Liver (tissue), 9 donors: Measurements from ENCODE around the gene DYSF. TPM values are rescaled to one million over a fixed set of nuclear protein-coding genes. Genes with fewer than 3 reads are reported as not detected.

ENCODE experiments used
- DNase-seq: peaks from one replicate; pipeline ENCODE4 v3.0.0-alpha.2; 2017; ENCODE audit warnings: low spot score
- H3K27ac ChIP-seq, 2 donors: one replicate each; pipeline ENCODE4 v1.7.0; 2013; ENCODE audit warnings: inconsistent platforms in 2 of 2, low read length in 2 of 2, control low read depth in 1 of 2, low read depth in 1 of 2, mild to moderate bottlenecking in 1 of 2
- H3K27me3 ChIP-seq, 4 donors: one replicate each; pipeline versions ENCODE4 v1.6.1 to v1.7.0; 2013; ENCODE audit warnings: low read length in 3 of 4, inconsistent platforms in 1 of 4, mild to moderate bottlenecking in 1 of 4, moderate library complexity in 1 of 4; ENCODE audit not compliant: control insufficient read depth in 4 of 4, insufficient read depth in 4 of 4
- H3K36me3 ChIP-seq, 4 donors: one replicate each; pipeline versions ENCODE4 v1.6.1 to v1.7.0; 2013; ENCODE audit warnings: low read length in 3 of 4, mild to moderate bottlenecking in 3 of 4, low read depth in 1 of 4, moderate library complexity in 1 of 4; ENCODE audit not compliant: control insufficient read depth in 4 of 4, insufficient read depth in 3 of 4
- H3K4me1 ChIP-seq, 4 donors: one replicate each; pipeline versions ENCODE4 v1.6.1 to v1.7.0; 2013; ENCODE audit warnings: low read length in 3 of 4, mild to moderate bottlenecking in 3 of 4, moderate library complexity in 1 of 4; ENCODE audit not compliant: control insufficient read depth in 4 of 4, insufficient read depth in 4 of 4
- H3K4me3 ChIP-seq, 3 donors: one replicate each; pipeline versions ENCODE4 v1.6.1 to v1.7.0; 2013; ENCODE audit warnings: low read length in 3 of 3, control low read depth in 1 of 3, low read depth in 1 of 3, mild to moderate bottlenecking in 1 of 3
- H3K9ac ChIP-seq, 2 donors: one replicate each; pipeline ENCODE4 v1.7.0; 2013; ENCODE audit warnings: low read length in 2 of 2, mild to moderate bottlenecking in 2 of 2, moderate library complexity in 2 of 2, control low read depth in 1 of 2, low read depth in 1 of 2
- H3K9me3 ChIP-seq, 4 donors: one replicate each; pipeline versions ENCODE4 v1.6.1 to v1.7.0; 2013; ENCODE audit warnings: low read length in 3 of 4; ENCODE audit not compliant: control insufficient read depth in 4 of 4
- ATF3 ChIP-seq: IDR thresholded peaks from 2 replicates; pipeline ENCODE4 v1.6.1; 2016; ENCODE audit warnings: antibody characterized with exemption
- CTCF ChIP-seq: fragments of 150-350 bp; IDR thresholded peaks from 2 replicates; pipeline ENCODE4 v1.5.1; 2017; ENCODE audit warnings: improper control_type of control experiment, low read depth, low read length; ENCODE audit not compliant: missing input control
- EGR1 ChIP-seq, 2 donors: IDR thresholded peaks; 2 replicates each; pipeline ENCODE4 v1.6.1; 2016 to 2018; ENCODE audit warnings: antibody characterized with exemption in 2 of 2, low read depth in 2 of 2
- FOXA1 ChIP-seq: IDR thresholded peaks from 2 replicates; pipeline ENCODE4 v1.6.1; 2016; ENCODE audit warnings: antibody characterized with exemption
- FOXA2 ChIP-seq: IDR thresholded peaks from 2 replicates; pipeline ENCODE4 v1.6.1; 2016; ENCODE audit warnings: antibody characterized with exemption
- GABPA ChIP-seq, 2 donors: IDR thresholded peaks in 1 of 2; conservative IDR thresholded peaks in 1 of 2; 2 replicates each; pipeline ENCODE4 v1.6.1; 2016; ENCODE audit warnings: antibody characterized with exemption in 2 of 2, mild to moderate bottlenecking in 1 of 2, moderate library complexity in 1 of 2
- HNF4A ChIP-seq, 2 donors: conservative IDR thresholded peaks; 2 replicates each; pipeline ENCODE4 v1.6.1; 2016; ENCODE audit warnings: antibody characterized with exemption in 2 of 2, mild to moderate bottlenecking in 2 of 2
- HNF4G ChIP-seq: IDR thresholded peaks from 2 replicates; pipeline ENCODE4 v1.6.1; 2016; ENCODE audit warnings: antibody characterized with exemption
- JUND ChIP-seq, 2 donors: IDR thresholded peaks; 2 replicates each; pipeline ENCODE4 v1.6.1; 2016; ENCODE audit warnings: antibody characterized with exemption in 2 of 2
- NR2F2 ChIP-seq: IDR thresholded peaks from 2 replicates; pipeline ENCODE4 v1.6.1; 2016; ENCODE audit warnings: antibody characterized with exemption
- RAD21 ChIP-seq, 2 donors: IDR thresholded peaks; 2 replicates each; pipeline ENCODE4 v1.6.1; 2016; ENCODE audit warnings: antibody characterized with exemption in 2 of 2, mild to moderate bottlenecking in 2 of 2
- REST ChIP-seq: IDR thresholded peaks from 2 replicates; pipeline ENCODE4 v1.6.1; 2016; ENCODE audit warnings: antibody characterized with exemption, mild to moderate bottlenecking
- RXRA ChIP-seq, 2 donors: IDR thresholded peaks; 2 replicates each; pipeline ENCODE4 v1.6.1; 2017 to 2018; ENCODE audit warnings: antibody characterized with exemption in 2 of 2, mild to moderate bottlenecking in 1 of 2
- SP1 ChIP-seq: IDR thresholded peaks from 2 replicates; pipeline ENCODE4 v1.6.1; 2018; ENCODE audit warnings: antibody characterized with exemption, mild to moderate bottlenecking
- TAF1 ChIP-seq: conservative IDR thresholded peaks from 2 replicates; pipeline ENCODE4 v1.6.1; 2016; ENCODE audit warnings: antibody characterized with exemption, mild to moderate bottlenecking
- YY1 ChIP-seq: IDR thresholded peaks from 2 replicates; pipeline ENCODE4 v1.6.1; 2016; ENCODE audit warnings: antibody characterized with exemption, mild to moderate bottlenecking
- WGBS: extraction: QIAGEN DNeasy Blood & Tissue Kit; methylation state at CpG from one replicate; pipeline ENCODE4 v1.1.7; 2013; 5-methylcytosine and 5-hydroxymethylcytosine counted together
- polyA plus RNA-seq, 2 donors: library from polyadenylated mRNA; stranded (reverse) in 1 of 2; unstranded in 1 of 2; fragments of 200-250 nt in 1 of 2; fragments of >200 nt in 1 of 2; fragmentation: Nextera tagmentation in 1 of 2; extraction: Ambion mirVana in 1 of 2; gene quantifications; one replicate each; pipeline versions ENCODE4 v1.2.1 to v1.2.3, GENCODE V29; 2013 to 2015
- total RNA-seq, 2 donors: library from RNA; depleted of rRNA; stranded (reverse); fragments of >200 nt; gene quantifications; one replicate each; pipeline ENCODE4 v1.2.3, GENCODE V29; 2014
- TF ChIP-seq, protein P1 (sequence below): IDR thresholded peaks from 2 replicates; pipeline ENCODE4 v1.6.1; 2016; ENCODE audit warnings: antibody characterized with exemption
- TF ChIP-seq, protein P2 (sequence below): IDR thresholded peaks from 2 replicates; pipeline ENCODE4 v1.6.1; 2016; ENCODE audit warnings: antibody characterized with exemption
- donor health status: healthy.
- donor health status: healthy.
- donor health status: healthy.
- donor health status: healthy.
- donor health status: healthy.

DYSF gene
- total and polyA plus RNA-seq, 4 donors = 8.5 to 20.8 (median 13.6) TPM

DNA sequence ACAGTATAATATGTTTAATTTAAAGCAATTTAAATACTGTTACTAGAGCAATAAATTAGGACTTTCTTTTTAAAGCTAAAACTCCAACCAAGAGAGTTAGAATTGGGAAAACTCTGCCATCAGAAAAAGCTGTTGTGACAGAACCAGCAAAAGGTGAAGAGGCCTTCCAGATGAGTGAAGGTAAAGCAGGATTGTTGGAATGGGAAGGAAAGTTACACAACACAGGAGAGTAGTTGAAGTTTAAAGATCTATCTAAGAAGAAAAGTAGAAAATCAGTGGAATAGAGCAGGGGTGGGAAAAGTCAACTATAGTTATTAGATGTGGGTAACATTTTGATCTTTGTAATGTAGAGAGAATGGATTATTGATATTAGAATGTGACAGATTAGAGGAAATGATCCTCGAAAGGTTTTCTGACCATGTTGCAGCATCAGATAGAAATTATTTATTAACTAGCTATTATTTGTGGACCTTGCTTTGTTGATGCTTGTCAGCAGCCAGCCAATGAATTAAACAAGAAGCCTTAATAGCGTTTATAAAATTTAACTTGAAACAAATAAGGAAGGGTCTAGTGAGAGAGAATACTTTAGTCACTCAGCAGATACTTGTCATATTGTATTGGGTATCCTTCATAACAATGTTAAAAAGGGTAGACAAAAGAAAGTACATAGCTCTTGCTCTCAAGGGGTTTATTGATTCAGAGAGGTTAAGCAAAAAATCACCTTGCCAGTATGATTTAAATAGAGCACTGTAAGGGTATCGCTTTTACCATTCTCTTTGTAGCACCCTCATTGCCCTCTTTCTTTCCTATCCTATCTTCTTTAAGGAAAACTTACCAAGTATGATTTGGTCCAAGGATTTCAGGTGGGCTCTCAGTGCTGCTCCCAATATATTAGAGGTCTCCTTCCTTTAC is 24.6 kb upstream of the DYSF start:
- no peaks in the 10 kb centered on the region for H3K27me3 ChIP-seq
- peak overlapping the region; percentile 58 to 69 for H3K27ac ChIP-seq
- TF ChIP-seq GABPA (IDR thresholded peaks at IDR 0.05 in 1 of 2, conservative IDR thresholded peaks at IDR 0.05 in 1 of 2) (no peak), SP1 (peak; percentile 85), YY1 (peak; percentile 39), HNF4A (conservative IDR thresholded peaks at IDR 0.05) (peak; percentile 72 to 81), FOXA2 (no peak), FOXA1 (no peak), NR2F2 (peak; percentile 40), RXRA (IDR thresholded peaks at IDR 0.05) (peak; percentile 27 to 57), HNF4G (no peak), REST (no peak), TAF1 (peak; percentile 34), RAD21 (IDR thresholded peaks at IDR 0.05) (peak in 1 of 2 donors; percentile 29), JUND (IDR thresholded peaks at IDR 0.05) (peak in 1 of 2 donors; percentile 27), EGR1 (IDR thresholded peaks at IDR 0.05; ENCODE audit: low read depth in 2 of 2) (no peak), CTCF (no peak), ATF3 (peak; percentile 76)
- TF ChIP-seq, protein P1, sequence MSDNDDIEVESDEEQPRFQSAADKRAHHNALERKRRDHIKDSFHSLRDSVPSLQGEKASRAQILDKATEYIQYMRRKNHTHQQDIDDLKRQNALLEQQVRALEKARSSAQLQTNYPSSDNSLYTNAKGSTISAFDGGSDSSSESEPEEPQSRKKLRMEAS = no peak
- TF ChIP-seq, protein P2, sequence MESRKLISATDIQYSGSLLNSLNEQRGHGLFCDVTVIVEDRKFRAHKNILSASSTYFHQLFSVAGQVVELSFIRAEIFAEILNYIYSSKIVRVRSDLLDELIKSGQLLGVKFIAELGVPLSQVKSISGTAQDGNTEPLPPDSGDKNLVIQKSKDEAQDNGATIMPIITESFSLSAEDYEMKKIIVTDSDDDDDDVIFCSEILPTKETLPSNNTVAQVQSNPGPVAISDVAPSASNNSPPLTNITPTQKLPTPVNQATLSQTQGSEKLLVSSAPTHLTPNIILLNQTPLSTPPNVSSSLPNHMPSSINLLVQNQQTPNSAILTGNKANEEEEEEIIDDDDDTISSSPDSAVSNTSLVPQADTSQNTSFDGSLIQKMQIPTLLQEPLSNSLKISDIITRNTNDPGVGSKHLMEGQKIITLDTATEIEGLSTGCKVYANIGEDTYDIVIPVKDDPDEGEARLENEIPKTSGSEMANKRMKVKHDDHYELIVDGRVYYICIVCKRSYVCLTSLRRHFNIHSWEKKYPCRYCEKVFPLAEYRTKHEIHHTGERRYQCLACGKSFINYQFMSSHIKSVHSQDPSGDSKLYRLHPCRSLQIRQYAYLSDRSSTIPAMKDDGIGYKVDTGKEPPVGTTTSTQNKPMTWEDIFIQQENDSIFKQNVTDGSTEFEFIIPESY = peak; percentile 29
- peaks cover 3 to 28% (median 20%) of the 10 kb centered on the region in 4 donors for H3K4me1 ChIP-seq
- no peak for DNase-seq
- peaks cover 5 to 47% (median 29%) of the 10 kb centered on the region in 4 donors for H3K36me3 ChIP-seq
- H3K9ac ChIP-seq = no peak overlapping the region
- H3K4me3 ChIP-seq = no peak overlapping the region
- no peaks in the 10 kb centered on the region for H3K9me3 ChIP-seq
- WGBS = 42% methylated on average over 3 of the region's 3 CpGs
